HL-60 (cell line): ENCODE data around the gene ASF1A.
A peak's percentile ranks its signal among the peaks of the same experiment; 100 is the strongest.

ENCODE experiments used
- DNase-seq, 2 experiments: peaks; one replicate each; pipeline ENCODE4 v3.0.0-alpha.2; 2010 to 2020; ENCODE audit warnings: low read depth in 1 of 2, low spot score in 1 of 2
- H3K27ac ChIP-seq: fragments of 250-450 bp; sonication (Bioruptor Pico); replicated peaks from 2 replicates; pipeline ENCODE4 v1.5.1; 2020; ENCODE audit warnings: mild to moderate bottlenecking, moderate library complexity
- H3K27me3 ChIP-seq: fragments of 250-450 bp; sonication (Bioruptor Pico); 2 replicates; pipeline ENCODE4 v1.5.1; 2021; ENCODE audit warnings: mild to moderate bottlenecking, moderate library complexity; ENCODE audit not compliant: insufficient read depth, poor library complexity, severe bottlenecking
- H3K4me3 ChIP-seq: replicated peaks from 2 replicates; pipeline ENCODE4 v1.5.1; 2011; ENCODE audit warnings: mild to moderate bottlenecking, control low read depth, low read length; ENCODE audit not compliant: insufficient read depth
- GABPA ChIP-seq: IDR thresholded peaks from 2 replicates; pipeline ENCODE4 v1.6.1; 2012; ENCODE audit warnings: low read depth
- POLR2AphosphoS5 ChIP-seq: IDR thresholded peaks from 2 replicates; pipeline ENCODE4 v1.6.1; 2012; ENCODE audit warnings: low read depth
- SPI1 ChIP-seq: IDR thresholded peaks from 2 replicates; pipeline ENCODE4 v1.6.1; 2012; ENCODE audit warnings: low read depth, mild to moderate bottlenecking, borderline replicate concordance
- TF ChIP-seq, protein P1 (sequence below): IDR thresholded peaks from 2 replicates; pipeline ENCODE4 v1.6.1; 2012; ENCODE audit warnings: low read depth; ENCODE audit not compliant: insufficient replicate concordance
- TF ChIP-seq, protein P2 (sequence below): IDR thresholded peaks from one replicate; pipeline ENCODE4 v1.5.1; 2011; ENCODE audit warnings: low read length, control low read depth, inconsistent platforms; ENCODE audit not compliant: insufficient read depth

Gene ASF1A

DNA sequence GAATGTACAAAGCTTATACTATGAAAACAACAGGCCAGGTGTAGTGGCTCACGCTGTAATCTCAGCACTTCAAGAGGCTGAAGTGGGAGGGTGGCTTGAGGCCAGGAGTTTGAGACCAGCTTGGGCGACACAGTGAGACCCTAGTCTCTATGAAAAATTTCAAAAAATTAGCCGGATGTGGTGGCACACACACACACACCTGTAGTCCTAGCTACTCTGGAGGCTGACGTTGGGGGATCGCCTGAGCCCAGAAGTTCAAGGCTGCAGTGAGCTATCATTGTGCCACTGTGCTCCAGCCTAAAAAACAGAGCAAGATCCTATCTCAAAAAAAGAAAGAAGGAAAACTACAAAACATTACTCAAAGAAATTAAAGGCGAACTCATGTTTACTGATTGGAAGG is 7.3 kb upstream of the ASF1A start:
- no peak for DNase-seq
- H3K27ac ChIP-seq = no peak overlapping the region
- H3K4me3 ChIP-seq = no peak overlapping the region
- no peaks in the 10 kb centered on the region for H3K27me3 ChIP-seq
- TF ChIP-seq, protein P1, sequence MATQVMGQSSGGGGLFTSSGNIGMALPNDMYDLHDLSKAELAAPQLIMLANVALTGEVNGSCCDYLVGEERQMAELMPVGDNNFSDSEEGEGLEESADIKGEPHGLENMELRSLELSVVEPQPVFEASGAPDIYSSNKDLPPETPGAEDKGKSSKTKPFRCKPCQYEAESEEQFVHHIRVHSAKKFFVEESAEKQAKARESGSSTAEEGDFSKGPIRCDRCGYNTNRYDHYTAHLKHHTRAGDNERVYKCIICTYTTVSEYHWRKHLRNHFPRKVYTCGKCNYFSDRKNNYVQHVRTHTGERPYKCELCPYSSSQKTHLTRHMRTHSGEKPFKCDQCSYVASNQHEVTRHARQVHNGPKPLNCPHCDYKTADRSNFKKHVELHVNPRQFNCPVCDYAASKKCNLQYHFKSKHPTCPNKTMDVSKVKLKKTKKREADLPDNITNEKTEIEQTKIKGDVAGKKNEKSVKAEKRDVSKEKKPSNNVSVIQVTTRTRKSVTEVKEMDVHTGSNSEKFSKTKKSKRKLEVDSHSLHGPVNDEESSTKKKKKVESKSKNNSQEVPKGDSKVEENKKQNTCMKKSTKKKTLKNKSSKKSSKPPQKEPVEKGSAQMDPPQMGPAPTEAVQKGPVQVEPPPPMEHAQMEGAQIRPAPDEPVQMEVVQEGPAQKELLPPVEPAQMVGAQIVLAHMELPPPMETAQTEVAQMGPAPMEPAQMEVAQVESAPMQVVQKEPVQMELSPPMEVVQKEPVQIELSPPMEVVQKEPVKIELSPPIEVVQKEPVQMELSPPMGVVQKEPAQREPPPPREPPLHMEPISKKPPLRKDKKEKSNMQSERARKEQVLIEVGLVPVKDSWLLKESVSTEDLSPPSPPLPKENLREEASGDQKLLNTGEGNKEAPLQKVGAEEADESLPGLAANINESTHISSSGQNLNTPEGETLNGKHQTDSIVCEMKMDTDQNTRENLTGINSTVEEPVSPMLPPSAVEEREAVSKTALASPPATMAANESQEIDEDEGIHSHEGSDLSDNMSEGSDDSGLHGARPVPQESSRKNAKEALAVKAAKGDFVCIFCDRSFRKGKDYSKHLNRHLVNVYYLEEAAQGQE = no peak
- TF ChIP-seq SPI1 (no peak), POLR2AphosphoS5 (no peak), GABPA (no peak)
- TF ChIP-seq, protein P2, sequence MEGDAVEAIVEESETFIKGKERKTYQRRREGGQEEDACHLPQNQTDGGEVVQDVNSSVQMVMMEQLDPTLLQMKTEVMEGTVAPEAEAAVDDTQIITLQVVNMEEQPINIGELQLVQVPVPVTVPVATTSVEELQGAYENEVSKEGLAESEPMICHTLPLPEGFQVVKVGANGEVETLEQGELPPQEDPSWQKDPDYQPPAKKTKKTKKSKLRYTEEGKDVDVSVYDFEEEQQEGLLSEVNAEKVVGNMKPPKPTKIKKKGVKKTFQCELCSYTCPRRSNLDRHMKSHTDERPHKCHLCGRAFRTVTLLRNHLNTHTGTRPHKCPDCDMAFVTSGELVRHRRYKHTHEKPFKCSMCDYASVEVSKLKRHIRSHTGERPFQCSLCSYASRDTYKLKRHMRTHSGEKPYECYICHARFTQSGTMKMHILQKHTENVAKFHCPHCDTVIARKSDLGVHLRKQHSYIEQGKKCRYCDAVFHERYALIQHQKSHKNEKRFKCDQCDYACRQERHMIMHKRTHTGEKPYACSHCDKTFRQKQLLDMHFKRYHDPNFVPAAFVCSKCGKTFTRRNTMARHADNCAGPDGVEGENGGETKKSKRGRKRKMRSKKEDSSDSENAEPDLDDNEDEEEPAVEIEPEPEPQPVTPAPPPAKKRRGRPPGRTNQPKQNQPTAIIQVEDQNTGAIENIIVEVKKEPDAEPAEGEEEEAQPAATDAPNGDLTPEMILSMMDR = no peak

DNA sequence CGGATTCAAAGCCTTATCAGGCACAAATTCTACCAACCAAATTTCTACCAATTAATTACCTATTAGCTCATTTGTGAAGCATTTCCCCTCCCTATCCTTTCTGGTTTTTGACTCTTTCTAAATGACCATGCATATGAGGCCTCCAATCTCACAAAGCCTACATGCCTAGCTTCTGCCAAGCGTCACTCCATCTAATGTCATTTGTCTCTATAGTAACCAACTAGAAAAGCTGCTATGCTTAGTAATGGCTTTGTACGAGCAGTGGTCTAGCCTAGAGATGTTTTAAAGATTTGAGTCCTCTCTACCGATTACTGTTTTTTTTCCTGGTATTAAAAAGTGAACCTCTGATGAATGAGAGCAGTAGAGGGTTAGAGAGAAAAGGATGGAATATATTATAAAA is 4.8 kb upstream of the ASF1A start:
- DNase-seq = no peak
- TF ChIP-seq GABPA (no peak), POLR2AphosphoS5 (no peak), SPI1 (no peak)
- TF ChIP-seq, protein P1 = no peak
- TF ChIP-seq, protein P2 = no peak
- Histone ChIP-seq H3K27ac (no peak overlapping the region), H3K4me3 (no peak overlapping the region), H3K27me3 (no peaks in the 10 kb centered on the region)

- H3K27me3 ChIP-seq = no peaks in the 10 kb centered on the region
- DNase-seq = peak in 1 of 2 experiments; percentile 44
- H3K4me3 ChIP-seq = no peak overlapping the region
- TF ChIP-seq, protein P1 = no peak
- no peak for TF ChIP-seq POLR2AphosphoS5
- TF ChIP-seq SPI1 = no peak
- TF ChIP-seq GABPA = no peak
- TF ChIP-seq, protein P2 = no peak
- 0 out of 2 replicates have a peak overlapping the region, but pooled peaks have one; percentile 76 for H3K27ac ChIP-seq
These were observed 2.8 kb upstream of the ASF1A start for GRCh38 chr6:118890997-118891790.
